Panc1 (cell line): ENCODE measurements around the gene HHAT.

Experiments
- CTCF ChIP-seq: fragments of 450-650 bp; IDR thresholded peaks from 2 replicates; pipeline ENCODE4 v1.5.1; 2017; ENCODE audit warnings: mild to moderate bottlenecking
- POLR2AphosphoS5 ChIP-seq: IDR thresholded peaks from 2 replicates; pipeline ENCODE4 v1.6.1; 2012; ENCODE audit warnings: mild to moderate bottlenecking, low read depth, low read length, moderate library complexity
- REST ChIP-seq, 2 experiments: IDR thresholded peaks; 2 replicates each; pipeline ENCODE4 v1.6.1; 2011 to 2012; ENCODE audit warnings: low read depth in 2 of 2, control low read depth in 1 of 2, low read length in 1 of 2, mild to moderate bottlenecking in 1 of 2, moderate library complexity in 1 of 2; ENCODE audit not compliant: insufficient read depth in 1 of 2
- SIN3A ChIP-seq: IDR thresholded peaks from 2 replicates; pipeline ENCODE4 v1.6.1; 2012; ENCODE audit warnings: low read depth, mild to moderate bottlenecking, low read length, moderate library complexity, borderline replicate concordance; ENCODE audit not compliant: insufficient read depth
- TCF7L2 ChIP-seq: IDR thresholded peaks from 2 replicates; pipeline ENCODE4 v1.6.1; 2011; ENCODE audit warnings: mild to moderate bottlenecking, low read depth, low read length, inconsistent platforms

DNA sequence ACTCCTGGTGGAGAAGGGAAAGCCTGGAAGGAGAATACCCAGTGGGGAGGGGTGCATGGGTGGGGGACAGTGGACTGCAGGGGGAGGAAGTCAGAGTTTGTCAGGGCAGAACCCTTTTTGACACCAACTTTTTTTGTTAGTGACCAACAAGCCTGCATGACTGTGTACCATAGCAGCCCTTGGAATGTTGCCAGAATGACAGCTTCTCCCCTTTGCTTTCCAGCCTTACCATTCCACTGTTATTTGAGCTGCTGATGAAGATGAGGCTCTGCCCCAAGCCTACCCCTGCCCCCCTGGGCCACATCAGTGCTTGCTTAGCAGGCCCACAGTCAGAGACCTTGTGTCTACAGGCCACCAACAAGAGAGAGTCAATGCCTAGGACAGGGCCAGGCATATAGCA lies 341.2 kb downstream of the HHAT start:
- no peak for TF ChIP-seq CTCF
- TF ChIP-seq REST (IDR thresholded peaks at IDR 0.05; ENCODE audit: insufficient read depth in 1 of 2, low read depth in 2 of 2, low read length in 1 of 2): no peak
- no peak for TF ChIP-seq POLR2AphosphoS5
- TF ChIP-seq SIN3A: no peak
- TF ChIP-seq TCF7L2: no peak
